Thyroid gland (tissue), 4 donors: Measurements from ENCODE around the gene THBS4. TPM values are rescaled to one million over a fixed set of nuclear protein-coding genes. Genes with fewer than 3 reads are reported as not detected.

Experiments
- DNase-seq, 2 donors: peaks; one replicate each; pipeline ENCODE4 v3.0.0-alpha.2; 2019
- H3K27ac ChIP-seq, 3 donors: fragments of 200-600 bp; sonication (generic); 1 replicate in 2 of 3; 2 replicates in 1 of 3; pipeline ENCODE4 v1.5.1; 2016 to 2019; ENCODE audit warnings: mild to moderate bottlenecking in 1 of 3, moderate library complexity in 1 of 3
- H3K27me3 ChIP-seq: fragments of 200-600 bp; sonication (generic); one replicate; pipeline ENCODE4 v1.5.1; 2019
- H3K36me3 ChIP-seq, 2 donors: fragments of 200-600 bp; sonication (generic); one replicate each; pipeline ENCODE4 v1.5.1; 2016 to 2019
- H3K4me1 ChIP-seq, 2 donors: fragments of 200-600 bp; sonication (generic); one replicate each; pipeline ENCODE4 v1.5.1; 2017 to 2019
- H3K4me3 ChIP-seq, 3 donors: fragments of 200-600 bp; sonication (generic); replicated peaks in 1 of 3; 1 replicate in 2 of 3; 2 replicates in 1 of 3; pipeline ENCODE4 v1.5.1; 2016; ENCODE audit warnings: mild to moderate bottlenecking in 1 of 3
- H3K9me3 ChIP-seq: fragments of 200-600 bp; sonication (generic); one replicate; pipeline ENCODE4 v1.5.1; 2017
- CTCF ChIP-seq, 6 experiments: fragments of 200-600 bp in 3 of 6; fragments of 450-650 bp in 3 of 6; sonication (generic) in 3 of 6; IDR thresholded peaks; one replicate each; pipeline ENCODE4 v1.5.1; 2016 to 2019; ENCODE audit warnings: antibody characterized with exemption in 6 of 6, mild to moderate bottlenecking in 2 of 6, inconsistent platforms in 1 of 6, moderate library complexity in 1 of 6
- POLR2A ChIP-seq, 2 donors: fragments of 450-650 bp; IDR thresholded peaks; one replicate each; pipeline ENCODE4 v1.6.1; 2017; ENCODE audit warnings: antibody characterized with exemption in 2 of 2, mild to moderate bottlenecking in 2 of 2, moderate library complexity in 1 of 2
- WGBS, 2 donors: methylation state at CpG; one replicate each; pipeline ENCODE4 v1.1.5; 2017; 5-methylcytosine and 5-hydroxymethylcytosine counted together
- intact Hi-C: fragments of 100-400 bp; cut with DNase I; formaldehyde crosslinking; loops from one replicate; pipeline ENCODE4 v1.15.1; 2023
- total RNA-seq, 4 donors: library from RNA; depleted of rRNA; stranded (reverse); fragments of >200 nt; gene quantifications; one replicate each; pipeline ENCODE4 v1.2.3, GENCODE V29; 2016

Gene THBS4
- total RNA-seq, 4 donors from 2014 or later: 2.4 to 4.5 (median 3.1) TPM

- H3K4me1 ChIP-seq: peaks cover 0 to 5% of the 10 kb centered on the region in 2 donors
- WGBS, 2 donors: 95 to 98% methylated on average over 5 of the region's 5 CpGs
- intact Hi-C loops: no loop called here
- no peaks in the 10 kb centered on the region for H3K27me3 ChIP-seq
- H3K4me3 ChIP-seq: no peak overlapping the region
- no peaks in the 10 kb centered on the region for H3K36me3 ChIP-seq
- no peak for TF ChIP-seq POLR2A (IDR thresholded peaks at IDR 0.05)
- TF ChIP-seq CTCF (IDR thresholded peaks at IDR 0.05): no peak
- DNase-seq: no peak
- H3K27ac ChIP-seq: no peak overlapping the region
- H3K9me3 ChIP-seq: no peaks in the 10 kb centered on the region
These were observed 19.5 kb downstream of the THBS4 start for GRCh38 chr5:80054682-80055081.

GRCh38 chr5:80055491-80056170, 20.5 kb downstream of the THBS4 start:
- no peaks in the 10 kb centered on the region for H3K9me3 ChIP-seq
- H3K27ac ChIP-seq: no peak overlapping the region
- TF ChIP-seq CTCF (IDR thresholded peaks at IDR 0.05) (no peak), POLR2A (IDR thresholded peaks at IDR 0.05) (no peak)
- no peak overlapping the region for H3K4me3 ChIP-seq
- H3K27me3 ChIP-seq: no peaks in the 10 kb centered on the region
- intact Hi-C loops: no loop called here
- peak; percentile 70 to 76 for DNase-seq
- 29 to 30% methylated on average over 11 of the region's 11 CpGs for WGBS, 2 donors
- no peaks in the 10 kb centered on the region for H3K36me3 ChIP-seq
- H3K4me1 ChIP-seq: peaks cover 0 to 5% of the 10 kb centered on the region in 2 donors

GRCh38 chr5:80057099-80057498, 22.0 kb downstream of the THBS4 start:
- intact Hi-C loops: no loop called here
- Histone ChIP-seq H3K9me3 (no peaks in the 10 kb centered on the region), H3K27ac (no peak overlapping the region), H3K27me3 (no peaks in the 10 kb centered on the region), H3K36me3 (no peaks in the 10 kb centered on the region), H3K4me3 (no peak overlapping the region), H3K4me1 (peaks cover 0 to 5% of the 10 kb centered on the region in 2 donors)
- 94 to 96% methylated on average over 2 of the region's 2 CpGs for WGBS, 2 donors
- TF ChIP-seq CTCF (IDR thresholded peaks at IDR 0.05): no peak
- TF ChIP-seq POLR2A (IDR thresholded peaks at IDR 0.05): no peak
- no peak for DNase-seq

- TF ChIP-seq POLR2A (IDR thresholded peaks at IDR 0.05): no peak
- TF ChIP-seq CTCF (IDR thresholded peaks at IDR 0.05): no peak
- intact Hi-C loops: no loop called here
- Histone ChIP-seq H3K9me3 (no peaks in the 10 kb centered on the region), H3K4me3 (no peak overlapping the region), H3K27ac (no peak overlapping the region), H3K4me1 (peaks cover 0 to 5% of the 10 kb centered on the region in 2 donors), H3K27me3 (no peaks in the 10 kb centered on the region), H3K36me3 (no peaks in the 10 kb centered on the region)
- peak; percentile 5 to 6 for DNase-seq
- WGBS, 2 donors: 62 to 73% methylated on average over 2 of the region's 2 CpGs
These were observed 22.8 kb downstream of the THBS4 start for GRCh38 chr5:80057921-80058320.

- TF ChIP-seq CTCF (IDR thresholded peaks at IDR 0.05) (no peak), POLR2A (IDR thresholded peaks at IDR 0.05) (no peak)
- H3K27me3 ChIP-seq: no peaks in the 10 kb centered on the region
- H3K27ac ChIP-seq: no peak overlapping the region
- 92 to 97% methylated on average over 18 of the region's 18 CpGs for WGBS, 2 donors
- H3K4me1 ChIP-seq: peaks cover 0 to 5% of the 10 kb centered on the region in 2 donors
- no peak for DNase-seq
- H3K36me3 ChIP-seq: no peaks in the 10 kb centered on the region
- H3K4me3 ChIP-seq: no peak overlapping the region
- intact Hi-C loops: no loop called here
- H3K9me3 ChIP-seq: no peaks in the 10 kb centered on the region
These were observed 24.3 kb downstream of the THBS4 start for GRCh38 chr5:80059354-80059980.
